Glutamatergic neuron (in vitro differentiated cells): ENCODE results near the gene KIF1A. TPM values are rescaled to one million over a fixed set of nuclear protein-coding genes. Genes with fewer than 3 reads are reported as not detected.

Experiments used
- DNase-seq: peaks from one replicate; pipeline ENCODE4 v3.0.0; 2022
- H3K27ac Mint-ChIP-seq: one replicate; pipeline ENCODE4 v1.8.0; 2020; ENCODE audit warnings: mild to moderate bottlenecking, mixed read lengths, inconsistent platforms; ENCODE audit not compliant: unreplicated experiment
- H3K27me3 Mint-ChIP-seq: one replicate; pipeline ENCODE4 v1.8.0; 2020; ENCODE audit warnings: mild to moderate bottlenecking, moderate library complexity, mixed read lengths, inconsistent platforms; ENCODE audit not compliant: unreplicated experiment
- H3K36me3 Mint-ChIP-seq: one replicate; pipeline ENCODE4 v1.8.0; 2020; ENCODE audit warnings: mild to moderate bottlenecking, mixed read lengths, inconsistent platforms; ENCODE audit not compliant: unreplicated experiment
- H3K4me1 Mint-ChIP-seq: one replicate; pipeline ENCODE4 v1.8.0; 2020; ENCODE audit warnings: mild to moderate bottlenecking, low read depth, mixed read lengths, inconsistent platforms; ENCODE audit not compliant: unreplicated experiment
- H3K4me3 Mint-ChIP-seq: one replicate; pipeline ENCODE4 v1.8.0; 2020; ENCODE audit warnings: mild to moderate bottlenecking, mixed read lengths, inconsistent platforms; ENCODE audit not compliant: unreplicated experiment
- H3K9me3 Mint-ChIP-seq: one replicate; pipeline ENCODE4 v1.8.0; 2020; ENCODE audit warnings: mild to moderate bottlenecking, moderate library complexity, mixed read lengths, inconsistent platforms; ENCODE audit not compliant: unreplicated experiment
- CTCF ChIP-seq: fragments of 200-600 bp; sonication (generic); IDR thresholded peaks from one replicate; pipeline ENCODE4 v1.5.0; 2021; ENCODE audit not compliant: partially characterized antibody, unreplicated experiment
- total RNA-seq: library from RNA; stranded (reverse); fragmentation: NEBNext Ultra II Directional; extraction: Animal tissue kit (Norgen Biotek cat#: 25700); gene quantifications from one replicate; pipeline ENCODE4 v1.2.1, GENCODE V29; 2021; ENCODE audit not compliant: unreplicated experiment

KIF1A gene
- total RNA-seq, 1 donor from 2014 or later: 439 TPM

GRCh38 chr2:240832921-240833494, 13.0 kb upstream of the KIF1A start:
- H3K4me1 Mint-ChIP-seq: peaks cover 2% of the 10 kb centered on the region
- peaks cover 6% of the 10 kb centered on the region for H3K9me3 Mint-ChIP-seq
- H3K27me3 Mint-ChIP-seq: peaks cover 4% of the 10 kb centered on the region
- no peak for TF ChIP-seq CTCF
- no peak for DNase-seq
- H3K36me3 Mint-ChIP-seq: no peaks in the 10 kb centered on the region
- H3K27ac Mint-ChIP-seq: no peak overlapping the region
- no peak overlapping the region for H3K4me3 Mint-ChIP-seq

- Mint-ChIP-seq H3K9me3 (peaks cover 3% of the 10 kb centered on the region), H3K4me1 (peaks cover 2% of the 10 kb centered on the region), H3K36me3 (no peaks in the 10 kb centered on the region), H3K4me3 (no peak overlapping the region), H3K27me3 (peaks cover 4% of the 10 kb centered on the region), H3K27ac (no peak overlapping the region)
- peak; percentile 99 for DNase-seq
- no peak for TF ChIP-seq CTCF
These were observed 12.2 kb upstream of the KIF1A start for GRCh38 chr2:240832205-240832727.

GRCh38 chr2:240831594-240832204, 11.7 kb upstream of the KIF1A start:
- H3K4me3 Mint-ChIP-seq: peak overlapping the region; percentile 83
- no peak for TF ChIP-seq CTCF
- peaks cover 3% of the 10 kb centered on the region for H3K9me3 Mint-ChIP-seq

GRCh38 chr2:240825476-240825875, 5.5 kb upstream of the KIF1A start:
- peaks cover 14% of the 10 kb centered on the region for H3K4me1 Mint-ChIP-seq
- TF ChIP-seq CTCF: no peak
- peaks cover 5% of the 10 kb centered on the region for H3K9me3 Mint-ChIP-seq
- no peak overlapping the region for H3K27ac Mint-ChIP-seq
- no peak for DNase-seq
- no peak overlapping the region for H3K4me3 Mint-ChIP-seq
- peaks cover 24% of the 10 kb centered on the region for H3K27me3 Mint-ChIP-seq
- peaks cover 8% of the 10 kb centered on the region for H3K36me3 Mint-ChIP-seq

More at GRCh38 chr2:240831594-240832204, 11.7 kb upstream of the KIF1A start:
- peaks cover 2% of the 10 kb centered on the region for H3K4me1 Mint-ChIP-seq
- peaks cover 4% of the 10 kb centered on the region for H3K27me3 Mint-ChIP-seq
- no peaks in the 10 kb centered on the region for H3K36me3 Mint-ChIP-seq
- H3K27ac Mint-ChIP-seq: peak overlapping the region; percentile 64
- DNase-seq: no peak
